C4-2B (cell line): Measurements from ENCODE around the gene ADARB2.

ENCODE experiments used
- H3K27ac ChIP-seq: fragments of 450-650 bp; 2 replicates; pipeline ENCODE4 v1.5.1; 2017
- ZFX ChIP-seq: fragments of 450-650 bp; IDR thresholded peaks from 2 replicates; pipeline ENCODE4 v1.6.1; 2017
- TF ChIP-seq, protein P1 (sequence below): fragments of 450-650 bp; conservative IDR thresholded peaks from 2 replicates; pipeline ENCODE4 v1.5.1; 2017; ENCODE audit warnings: mild to moderate bottlenecking

Gene ADARB2

DNA sequence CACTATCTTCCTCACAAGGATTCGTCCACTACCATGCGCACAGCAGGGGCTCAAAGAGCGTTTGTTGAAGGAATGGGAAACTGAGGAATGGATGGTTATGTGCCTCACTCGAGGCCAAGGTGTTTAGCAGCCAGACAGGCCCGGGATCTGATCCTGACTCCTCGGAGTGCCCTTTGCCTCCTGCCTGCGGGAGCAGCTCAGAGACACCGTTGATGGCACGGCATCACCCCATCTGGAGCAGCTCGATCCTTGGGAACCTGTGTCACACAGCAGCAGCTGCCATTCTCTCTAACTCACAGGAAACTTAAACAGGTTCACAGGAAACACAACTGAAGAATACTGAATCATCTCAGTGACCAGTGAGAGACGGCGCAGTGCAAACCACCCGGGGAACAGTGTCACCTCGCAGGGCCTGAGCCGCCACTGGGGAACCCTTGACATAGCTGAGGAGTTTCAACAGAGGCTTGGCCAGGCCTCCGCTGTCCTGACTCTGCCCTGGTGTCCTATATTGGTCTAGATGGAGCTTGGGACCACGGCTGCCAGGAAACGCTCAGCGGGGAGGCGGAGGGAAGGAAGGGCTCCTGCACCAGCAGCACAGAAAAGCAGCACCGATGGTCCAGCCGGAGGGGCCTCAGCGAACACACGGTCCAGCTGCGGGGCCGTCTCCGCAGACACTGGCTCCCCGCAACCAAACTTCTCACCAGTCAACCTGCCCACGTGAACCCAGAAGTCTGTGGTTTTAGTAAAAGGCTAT is 169.4 kb downstream of the ADARB2 start:
- H3K27ac ChIP-seq = no peak overlapping the region
- TF ChIP-seq ZFX = no peak
- TF ChIP-seq, protein P1, sequence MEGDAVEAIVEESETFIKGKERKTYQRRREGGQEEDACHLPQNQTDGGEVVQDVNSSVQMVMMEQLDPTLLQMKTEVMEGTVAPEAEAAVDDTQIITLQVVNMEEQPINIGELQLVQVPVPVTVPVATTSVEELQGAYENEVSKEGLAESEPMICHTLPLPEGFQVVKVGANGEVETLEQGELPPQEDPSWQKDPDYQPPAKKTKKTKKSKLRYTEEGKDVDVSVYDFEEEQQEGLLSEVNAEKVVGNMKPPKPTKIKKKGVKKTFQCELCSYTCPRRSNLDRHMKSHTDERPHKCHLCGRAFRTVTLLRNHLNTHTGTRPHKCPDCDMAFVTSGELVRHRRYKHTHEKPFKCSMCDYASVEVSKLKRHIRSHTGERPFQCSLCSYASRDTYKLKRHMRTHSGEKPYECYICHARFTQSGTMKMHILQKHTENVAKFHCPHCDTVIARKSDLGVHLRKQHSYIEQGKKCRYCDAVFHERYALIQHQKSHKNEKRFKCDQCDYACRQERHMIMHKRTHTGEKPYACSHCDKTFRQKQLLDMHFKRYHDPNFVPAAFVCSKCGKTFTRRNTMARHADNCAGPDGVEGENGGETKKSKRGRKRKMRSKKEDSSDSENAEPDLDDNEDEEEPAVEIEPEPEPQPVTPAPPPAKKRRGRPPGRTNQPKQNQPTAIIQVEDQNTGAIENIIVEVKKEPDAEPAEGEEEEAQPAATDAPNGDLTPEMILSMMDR = no peak

DNA sequence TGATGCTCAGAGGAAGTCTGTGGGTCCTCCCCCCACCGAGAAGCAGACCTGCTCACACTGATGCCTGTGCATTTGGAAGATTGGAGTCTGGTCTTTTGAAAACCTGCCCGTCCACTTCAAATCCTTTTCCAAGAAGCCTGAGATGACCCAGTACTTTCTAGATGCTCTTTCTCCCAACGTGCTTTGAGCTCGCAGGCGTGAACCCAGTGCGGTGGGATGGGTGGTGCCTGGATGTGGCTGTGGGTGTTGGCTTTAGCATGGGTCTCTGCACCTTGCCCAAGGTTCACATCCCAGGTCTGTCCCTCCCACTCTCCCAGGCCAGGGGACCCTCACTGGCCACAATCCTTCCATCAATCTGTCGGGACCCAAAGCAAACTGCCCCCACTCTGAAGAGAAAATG is 170.2 kb downstream of the ADARB2 start:
- no peak overlapping the region for H3K27ac ChIP-seq
- TF ChIP-seq, protein P1 = no peak
- TF ChIP-seq ZFX = no peak

DNA sequence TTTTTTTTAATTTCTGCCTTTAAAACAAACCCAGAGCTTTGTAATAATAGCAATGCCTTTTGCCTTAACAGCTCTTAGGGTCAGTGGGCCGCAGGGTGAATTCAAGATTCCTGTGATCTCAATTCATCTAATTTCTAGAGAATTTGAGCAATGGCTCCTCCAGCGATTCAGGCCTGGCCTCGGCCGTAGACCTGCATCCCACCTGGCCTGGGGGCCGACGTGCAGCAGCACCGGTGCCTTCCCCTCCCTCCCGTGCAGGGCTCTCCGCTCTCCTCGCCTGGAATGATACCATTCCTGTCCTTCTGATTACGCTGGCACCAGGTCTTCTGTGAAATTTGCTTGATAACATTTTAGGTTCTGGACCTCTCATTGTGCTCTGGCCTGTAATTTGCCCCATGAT is 172.5 kb downstream of the ADARB2 start:
- H3K27ac ChIP-seq = no peak overlapping the region
- no peak for TF ChIP-seq ZFX
- TF ChIP-seq, protein P1 = no peak

DNA sequence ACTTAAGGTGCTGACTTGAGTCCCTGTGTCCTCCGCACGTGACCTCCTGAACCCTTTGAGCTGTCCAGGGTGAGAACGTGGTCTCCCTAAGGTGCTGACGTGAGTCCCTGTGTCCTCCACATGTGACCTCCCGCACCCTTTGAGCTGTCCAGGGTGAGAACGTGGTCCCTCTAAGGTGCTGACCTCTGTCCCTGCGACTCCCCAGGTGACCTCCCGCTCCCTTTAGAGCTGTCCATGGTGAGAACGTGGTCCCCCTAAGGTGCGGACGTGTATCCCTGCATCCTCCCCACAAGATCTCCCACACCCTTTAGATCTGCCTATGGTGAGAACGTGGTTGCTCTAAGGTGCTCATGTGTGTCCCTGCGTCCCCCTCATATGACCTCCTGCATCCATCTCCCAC is 174.3 kb downstream of the ADARB2 start:
- TF ChIP-seq ZFX = no peak
- H3K27ac ChIP-seq = no peak overlapping the region

DNA sequence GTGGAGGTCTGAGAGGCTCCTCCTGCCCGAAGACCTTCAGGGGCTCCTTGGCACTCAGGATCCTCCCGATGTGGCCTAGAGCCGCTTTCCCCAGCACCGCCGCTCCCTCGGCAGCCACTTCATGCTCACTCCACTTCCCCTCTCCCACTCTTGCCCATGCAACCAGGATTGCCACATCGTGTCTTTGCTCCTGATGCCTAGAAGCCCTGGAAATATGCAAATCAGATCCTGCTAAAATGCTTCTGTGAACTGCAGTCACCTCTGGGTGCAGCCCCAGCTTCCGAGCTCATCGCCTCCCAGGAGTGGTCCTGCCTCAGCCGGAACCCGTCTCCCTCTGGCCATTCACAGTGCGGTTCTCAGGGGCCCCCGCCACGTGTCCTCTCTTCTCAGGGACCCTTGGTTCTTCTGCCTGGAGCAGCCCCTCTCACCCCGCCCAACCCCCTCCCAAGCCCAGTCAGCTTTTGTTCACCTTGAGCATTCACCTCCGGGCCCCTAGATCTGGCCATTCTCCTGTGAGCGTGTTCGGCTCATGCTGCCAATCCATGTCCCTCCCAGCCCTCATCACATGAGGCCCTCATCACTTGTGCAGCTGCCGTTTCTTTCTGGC is 175.5 kb downstream of the ADARB2 start:
- H3K27ac ChIP-seq = no peak overlapping the region
- TF ChIP-seq ZFX = no peak
- TF ChIP-seq, protein P1 = no peak

DNA sequence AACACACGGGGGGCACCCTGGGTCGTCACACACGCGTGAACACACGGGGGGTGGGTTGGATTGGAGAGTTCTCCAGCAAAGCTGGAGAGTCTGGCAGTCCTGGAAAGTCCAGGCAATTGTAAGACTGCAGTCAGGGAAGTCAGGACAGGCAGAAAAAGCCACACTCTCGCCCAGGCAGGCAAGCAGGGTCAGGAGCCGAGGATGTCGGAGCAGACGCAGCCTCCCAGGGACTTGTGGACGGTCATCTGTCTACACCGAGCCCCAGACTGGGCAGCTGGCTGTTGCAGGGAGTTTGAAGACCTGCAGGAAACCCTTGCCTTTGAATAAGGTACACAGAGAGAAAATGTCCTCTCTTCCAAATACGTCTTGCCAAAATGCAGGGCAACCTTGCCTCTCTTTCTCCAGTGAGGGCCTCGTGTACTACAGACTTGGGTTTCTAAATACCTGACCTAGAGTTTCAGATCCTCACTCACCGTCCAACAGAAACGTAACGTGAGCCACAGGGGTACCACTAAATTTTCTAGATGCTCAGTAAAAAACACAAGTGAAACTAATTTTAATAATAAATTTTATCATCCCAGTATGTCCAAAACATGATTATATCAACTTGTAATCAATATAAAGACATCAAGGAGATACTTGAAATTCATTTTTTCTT is 176.7 kb downstream of the ADARB2 start:
- no peak overlapping the region for H3K27ac ChIP-seq
- TF ChIP-seq, protein P1 = no peak
- no peak for TF ChIP-seq ZFX

DNA sequence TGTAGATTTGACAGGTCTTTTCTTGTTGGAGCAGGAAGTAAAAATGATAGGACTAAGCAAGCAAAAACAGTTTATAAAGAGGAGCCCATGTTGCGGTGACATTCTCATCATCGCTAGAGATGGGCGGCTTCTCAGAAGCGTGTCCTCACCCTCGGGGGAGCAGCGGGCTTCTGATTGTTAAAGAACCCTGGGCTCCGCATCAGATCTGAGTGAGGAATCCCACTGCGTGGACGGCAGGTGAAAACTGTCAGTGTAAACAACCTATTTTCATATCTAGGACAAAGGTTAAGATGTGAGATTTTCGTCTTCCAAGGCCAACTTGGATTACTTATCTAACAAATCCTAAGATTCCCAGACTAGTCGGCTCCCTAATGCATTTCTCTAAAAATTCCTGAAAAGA is 177.6 kb downstream of the ADARB2 start:
- no peak overlapping the region for H3K27ac ChIP-seq
- no peak for TF ChIP-seq ZFX
- TF ChIP-seq, protein P1 = no peak

DNA sequence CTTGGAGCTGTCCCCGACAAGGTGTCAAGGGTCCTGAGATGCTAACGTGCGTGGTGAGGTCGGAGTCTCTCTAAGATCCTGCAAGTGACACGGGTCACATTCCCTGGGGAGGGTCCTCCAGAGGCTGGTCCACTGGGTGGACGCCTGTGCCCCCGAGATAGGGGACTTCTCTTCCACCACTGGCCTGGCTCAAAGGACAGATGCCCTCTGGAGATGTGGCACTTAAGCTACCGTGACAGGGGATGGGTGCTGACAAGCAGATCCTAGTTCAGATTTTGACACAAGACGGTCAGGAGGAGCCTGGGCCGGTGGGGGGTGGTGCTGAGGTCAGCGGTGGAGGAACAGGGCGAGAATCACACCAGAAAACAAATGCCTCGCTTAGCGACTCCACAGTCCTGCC is 178.0 kb downstream of the ADARB2 start:
- TF ChIP-seq, protein P1 = no peak
- no peak for TF ChIP-seq ZFX
- H3K27ac ChIP-seq = no peak overlapping the region
